Measurements from ENCODE around the gene GOSR2.

GOSR2 gene

GRCh38 chr17:46922804-46923635 lies at the start of gene GOSR2:
Gene GOSR2 (plus strand): TSS chr17:46923160. CDS start chr17:46923193, 33 bp downstream.
- DNase-seq, result peak; percentile 87

- no peak for DNase-seq
These were observed 48.9 kb upstream of the GOSR2 start for GRCh38 chr17:46873941-46874645.

GRCh38 chr17:46874906-46875305 lies 48.1 kb upstream of the GOSR2 start:
- DNase-seq, result no peak

- DNase-seq, result no peak
These were observed 47.1 kb upstream of the GOSR2 start for GRCh38 chr17:46875849-46876352.

GRCh38 chr17:46876353-46876887 lies 46.5 kb upstream of the GOSR2 start:
- no peak for DNase-seq

- DNase-seq, result no peak
These were observed 46.0 kb upstream of the GOSR2 start for GRCh38 chr17:46876926-46877325.

GRCh38 chr17:46877466-46877865 lies 45.5 kb upstream of the GOSR2 start:
- DNase-seq, result no peak

- DNase-seq, result no peak
These were observed 44.9 kb upstream of the GOSR2 start for GRCh38 chr17:46878055-46878454.

GRCh38 chr17:46879101-46879500 lies 43.9 kb upstream of the GOSR2 start:
- DNase-seq, result no peak

- DNase-seq, result no peak
These were observed 41.9 kb upstream of the GOSR2 start for GRCh38 chr17:46881015-46881414.

GRCh38 chr17:46882666-46883065 lies 40.3 kb upstream of the GOSR2 start:
- DNase-seq, result no peak

- no peak for DNase-seq
These were observed 39.0 kb upstream of the GOSR2 start for GRCh38 chr17:46883871-46884520.

- no peak for DNase-seq
These were observed 38.4 kb upstream of the GOSR2 start for GRCh38 chr17:46884552-46884951.

- DNase-seq, result no peak
These were observed 37.3 kb upstream of the GOSR2 start for GRCh38 chr17:46885415-46886309.

- DNase-seq, result no peak
These were observed 36.7 kb upstream of the GOSR2 start for GRCh38 chr17:46886310-46886663.

GRCh38 chr17:46887717-46888116 lies 35.2 kb upstream of the GOSR2 start:
- no peak for DNase-seq

GRCh38 chr17:46888727-46889126 lies 34.2 kb upstream of the GOSR2 start:
- no peak for DNase-seq

GRCh38 chr17:46889519-46889918 lies 33.4 kb upstream of the GOSR2 start:
- DNase-seq, result no peak

- no peak for DNase-seq
These were observed 32.9 kb upstream of the GOSR2 start for GRCh38 chr17:46889992-46890564.

- DNase-seq, result no peak
These were observed 32.3 kb upstream of the GOSR2 start for GRCh38 chr17:46890638-46891037.

- no peak for DNase-seq
These were observed 30.7 kb upstream of the GOSR2 start for GRCh38 chr17:46892192-46892703.

GRCh38 chr17:46894024-46894423 lies 28.9 kb upstream of the GOSR2 start:
- DNase-seq, result no peak

Measured in HCEC 1CT (cell line).